Ovary (tissue), 3 donors: ENCODE data around the gene LGI2.

Experiments used
- POLR2A ChIP-seq: fragments of 450-650 bp; IDR thresholded peaks from one replicate; pipeline ENCODE4 v1.6.1; 2017; ENCODE audit warnings: antibody characterized with exemption, mild to moderate bottlenecking, moderate library complexity
- TF ChIP-seq, protein P1 (sequence below), 3 donors: fragments of 450-650 bp in 2 of 3; fragments of 200-600 bp in 1 of 3; IDR thresholded peaks; one replicate each; pipeline versions ENCODE4 v1.5.1 to v1.8.0; 2016 to 2022; ENCODE audit warnings: antibody characterized with exemption in 3 of 3, mild to moderate bottlenecking in 1 of 3
- donor health status: DM: no; HTN: no; CAD: no.

- TF ChIP-seq, protein P1, sequence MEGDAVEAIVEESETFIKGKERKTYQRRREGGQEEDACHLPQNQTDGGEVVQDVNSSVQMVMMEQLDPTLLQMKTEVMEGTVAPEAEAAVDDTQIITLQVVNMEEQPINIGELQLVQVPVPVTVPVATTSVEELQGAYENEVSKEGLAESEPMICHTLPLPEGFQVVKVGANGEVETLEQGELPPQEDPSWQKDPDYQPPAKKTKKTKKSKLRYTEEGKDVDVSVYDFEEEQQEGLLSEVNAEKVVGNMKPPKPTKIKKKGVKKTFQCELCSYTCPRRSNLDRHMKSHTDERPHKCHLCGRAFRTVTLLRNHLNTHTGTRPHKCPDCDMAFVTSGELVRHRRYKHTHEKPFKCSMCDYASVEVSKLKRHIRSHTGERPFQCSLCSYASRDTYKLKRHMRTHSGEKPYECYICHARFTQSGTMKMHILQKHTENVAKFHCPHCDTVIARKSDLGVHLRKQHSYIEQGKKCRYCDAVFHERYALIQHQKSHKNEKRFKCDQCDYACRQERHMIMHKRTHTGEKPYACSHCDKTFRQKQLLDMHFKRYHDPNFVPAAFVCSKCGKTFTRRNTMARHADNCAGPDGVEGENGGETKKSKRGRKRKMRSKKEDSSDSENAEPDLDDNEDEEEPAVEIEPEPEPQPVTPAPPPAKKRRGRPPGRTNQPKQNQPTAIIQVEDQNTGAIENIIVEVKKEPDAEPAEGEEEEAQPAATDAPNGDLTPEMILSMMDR (IDR thresholded peaks at IDR 0.05) = no peak
- no peak for TF ChIP-seq POLR2A
Measured at GRCh38 chr4:25019501-25019900, 11.2 kb downstream of the LGI2 start.
